OCI-LY3 (cell line): ENCODE data around the gene DOHH.

Source experiments
- H2AFZ ChIP-seq: fragments of 200-600, 300-600 bp; shearing (Covaris generic); 2 replicates; pipeline ENCODE4 v1.6.0; 2014; ENCODE audit warnings: antibody characterized with exemption, low read depth, low read length
- H3K27ac ChIP-seq: fragments of 200-600, 300-600 bp; sonication (generic); 2 replicates; pipeline ENCODE4 v1.5.1; 2014; ENCODE audit warnings: mild to moderate bottlenecking, low read length, moderate library complexity, mixed read lengths
- H3K27me3 ChIP-seq: fragments of 200-600, 300-600 bp; sonication (generic); 2 replicates; pipeline ENCODE4 v1.6.1; 2014; ENCODE audit warnings: low read depth, low read length, mixed read lengths
- H3K36me3 ChIP-seq: fragments of 200-600, 300-600 bp; sonication (generic); replicated peaks from 2 replicates; pipeline ENCODE3; 2014; ENCODE audit warnings: low read depth, low read length, mixed read lengths
- H3K4me1 ChIP-seq: fragments of 300-600, 200-600 bp; sonication (generic); 2 replicates; pipeline ENCODE4 v1.6.1; 2014; ENCODE audit warnings: low read length, mixed read lengths
- H3K4me2 ChIP-seq: fragments of 200-600, 300-600 bp; sonication (generic); 2 replicates; pipeline ENCODE4 v1.6.1; 2014; ENCODE audit warnings: low read length, mixed read lengths
- H3K4me3 ChIP-seq: fragments of 300-600, 200-600 bp; sonication (generic); 2 replicates; pipeline ENCODE4 v1.5.1; 2014; ENCODE audit warnings: antibody characterized with exemption, mild to moderate bottlenecking, low read length, moderate library complexity
- H3K79me2 ChIP-seq: fragments of 300-600, 200-600 bp; shearing (Covaris generic); 2 replicates; pipeline ENCODE4 v1.6.1; 2014; ENCODE audit warnings: mild to moderate bottlenecking, low read length, mixed read lengths
- H3K9ac ChIP-seq: fragments of 300-600, 200-600 bp; shearing (Covaris generic); 2 replicates; pipeline ENCODE4 v1.6.0; 2014; ENCODE audit warnings: mild to moderate bottlenecking, low read length, moderate library complexity
- H3K9me3 ChIP-seq: fragments of 200-600, 300-600 bp; shearing (Covaris generic); 2 replicates; pipeline ENCODE4 v1.6.1; 2014; ENCODE audit warnings: low read length, mixed read lengths; ENCODE audit not compliant: insufficient read depth
- H4K20me1 ChIP-seq: fragments of 200-600, 300-600 bp; sonication (generic); 2 replicates; pipeline ENCODE4 v1.6.1; 2016; ENCODE audit warnings: low read length, mixed read lengths; ENCODE audit not compliant: insufficient read depth
- EZH2phosphoT487 ChIP-seq: fragments of 200-600 bp; shearing (Covaris generic); IDR thresholded peaks from 2 replicates; pipeline ENCODE4 v1.6.1; 2018; ENCODE audit warnings: antibody characterized with exemption, mixed run types, low read depth
- TF ChIP-seq, protein P1 (sequence below): fragments of 200-600, 300-600 bp; sonication (generic); IDR thresholded peaks from 2 replicates; pipeline ENCODE4 v1.5.1; 2014; ENCODE audit warnings: antibody characterized with exemption, low read length, low read depth

DOHH gene

DNA sequence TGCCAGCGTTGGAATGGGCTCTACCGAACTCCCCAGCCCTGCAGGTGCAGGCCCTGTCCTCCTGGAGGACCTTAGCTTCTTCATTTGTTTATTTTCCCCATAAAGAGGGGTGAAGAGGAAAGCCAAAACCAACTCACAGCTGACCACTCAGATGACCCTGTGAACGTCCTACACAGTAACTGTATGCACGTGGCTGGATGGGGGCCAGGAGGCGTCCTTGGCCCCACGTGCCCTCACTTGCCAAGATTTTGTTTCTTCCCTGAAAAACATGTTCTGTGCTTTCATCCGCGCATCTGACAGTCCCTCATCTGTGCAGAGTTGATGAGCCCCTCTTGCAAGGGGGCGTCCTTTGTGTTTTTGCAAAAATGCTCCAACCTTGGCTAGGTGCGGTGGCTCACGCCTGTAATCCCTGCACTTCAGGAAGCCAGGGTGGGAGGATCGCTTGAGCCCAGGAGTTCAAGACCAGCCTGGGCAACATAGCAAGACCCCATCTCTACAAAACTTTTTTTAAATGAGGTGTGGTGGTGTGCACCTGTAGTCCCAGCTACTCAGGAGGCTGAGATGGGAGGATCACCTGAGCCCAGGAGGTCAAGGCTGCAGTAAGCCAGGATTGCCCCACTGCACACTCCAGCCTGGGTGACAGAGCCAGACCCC lies 33.2 kb upstream of the DOHH start:
- Histone ChIP-seq H3K4me1 (no peaks in the 10 kb centered on the region), H3K27me3 (no peaks in the 10 kb centered on the region), H3K27ac (no peak overlapping the region), H3K9ac (no peak overlapping the region), H4K20me1 (peaks cover 8% of the 10 kb centered on the region), H3K79me2 (no peaks in the 10 kb centered on the region), H2AFZ (no peak overlapping the region), H3K9me3 (no peaks in the 10 kb centered on the region), H3K36me3 (peaks cover 41% of the 10 kb centered on the region), H3K4me2 (no peak overlapping the region), H3K4me3 (no peak overlapping the region)
- TF ChIP-seq, protein P1, sequence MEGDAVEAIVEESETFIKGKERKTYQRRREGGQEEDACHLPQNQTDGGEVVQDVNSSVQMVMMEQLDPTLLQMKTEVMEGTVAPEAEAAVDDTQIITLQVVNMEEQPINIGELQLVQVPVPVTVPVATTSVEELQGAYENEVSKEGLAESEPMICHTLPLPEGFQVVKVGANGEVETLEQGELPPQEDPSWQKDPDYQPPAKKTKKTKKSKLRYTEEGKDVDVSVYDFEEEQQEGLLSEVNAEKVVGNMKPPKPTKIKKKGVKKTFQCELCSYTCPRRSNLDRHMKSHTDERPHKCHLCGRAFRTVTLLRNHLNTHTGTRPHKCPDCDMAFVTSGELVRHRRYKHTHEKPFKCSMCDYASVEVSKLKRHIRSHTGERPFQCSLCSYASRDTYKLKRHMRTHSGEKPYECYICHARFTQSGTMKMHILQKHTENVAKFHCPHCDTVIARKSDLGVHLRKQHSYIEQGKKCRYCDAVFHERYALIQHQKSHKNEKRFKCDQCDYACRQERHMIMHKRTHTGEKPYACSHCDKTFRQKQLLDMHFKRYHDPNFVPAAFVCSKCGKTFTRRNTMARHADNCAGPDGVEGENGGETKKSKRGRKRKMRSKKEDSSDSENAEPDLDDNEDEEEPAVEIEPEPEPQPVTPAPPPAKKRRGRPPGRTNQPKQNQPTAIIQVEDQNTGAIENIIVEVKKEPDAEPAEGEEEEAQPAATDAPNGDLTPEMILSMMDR, result no peak
- no peak for TF ChIP-seq EZH2phosphoT487

DNA sequence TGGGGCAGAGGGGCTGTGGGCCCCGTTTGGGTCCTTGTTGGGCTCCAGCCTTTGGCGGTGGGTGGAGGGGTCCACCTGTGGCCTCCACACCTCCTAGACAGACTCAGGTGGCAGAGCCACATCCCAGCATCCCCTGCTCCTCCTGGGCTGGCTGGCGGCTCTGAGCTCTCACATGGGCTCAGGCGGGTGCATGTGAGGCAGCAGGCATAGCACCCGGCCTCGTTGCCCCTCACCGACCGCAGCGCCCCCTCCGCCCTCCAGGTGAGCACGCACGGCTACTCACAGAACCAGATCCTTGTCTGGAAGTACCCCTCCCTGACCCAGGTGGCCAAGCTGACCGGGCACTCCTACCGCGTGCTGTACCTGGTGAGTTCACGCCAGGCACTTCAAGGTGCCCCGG lies 32.6 kb upstream of the DOHH start:
- peaks cover 9% of the 10 kb centered on the region for H4K20me1 ChIP-seq
- no peaks in the 10 kb centered on the region for H3K79me2 ChIP-seq
- no peak overlapping the region for H2AFZ ChIP-seq
- no peak overlapping the region for H3K4me3 ChIP-seq
- no peak for TF ChIP-seq EZH2phosphoT487
- TF ChIP-seq, protein P1, result no peak
- no peak overlapping the region for H3K9ac ChIP-seq
- H3K36me3 ChIP-seq, result peaks cover 41% of the 10 kb centered on the region
- H3K27me3 ChIP-seq, result no peaks in the 10 kb centered on the region
- H3K9me3 ChIP-seq, result no peaks in the 10 kb centered on the region
- H3K4me2 ChIP-seq, result no peak overlapping the region
- no peak overlapping the region for H3K27ac ChIP-seq
- H3K4me1 ChIP-seq, result no peaks in the 10 kb centered on the region

DNA sequence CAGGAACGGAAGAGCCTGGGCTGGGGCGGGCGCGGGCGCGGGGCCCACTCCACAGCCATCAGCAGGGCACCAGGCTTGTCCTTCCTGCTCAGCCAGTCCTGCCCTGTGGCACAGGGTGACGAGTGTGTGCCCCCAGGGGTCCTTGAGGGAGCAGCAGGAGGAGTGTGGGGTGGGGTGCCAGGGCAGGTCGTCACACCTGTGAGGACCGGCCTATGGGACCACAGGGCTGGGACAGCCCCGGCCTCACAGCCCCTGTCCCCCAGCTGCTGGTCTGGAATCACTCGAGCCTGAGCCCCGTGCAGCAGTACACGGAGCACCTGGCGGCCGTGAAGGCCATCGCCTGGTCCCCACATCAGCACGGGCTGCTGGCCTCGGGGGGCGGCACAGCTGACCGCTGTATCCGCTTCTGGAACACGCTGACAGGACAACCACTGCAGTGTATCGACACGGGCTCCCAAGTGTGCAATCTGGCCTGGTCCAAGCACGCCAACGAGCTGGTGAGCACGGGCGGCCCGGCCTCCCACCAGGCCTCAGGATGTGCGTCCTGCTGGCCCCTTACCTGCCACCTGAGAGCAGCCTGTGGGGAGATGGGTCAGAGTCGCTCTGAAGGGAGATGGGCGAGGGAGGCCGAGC lies 31.8 kb upstream of the DOHH start:
- Histone ChIP-seq H3K4me2 (no peak overlapping the region), H2AFZ (no peak overlapping the region), H3K9ac (no peak overlapping the region), H3K79me2 (no peaks in the 10 kb centered on the region), H3K4me3 (no peak overlapping the region), H4K20me1 (peaks cover 9% of the 10 kb centered on the region), H3K27me3 (no peaks in the 10 kb centered on the region), H3K36me3 (peaks cover 46% of the 10 kb centered on the region), H3K4me1 (no peaks in the 10 kb centered on the region), H3K27ac (no peak overlapping the region), H3K9me3 (no peaks in the 10 kb centered on the region)
- TF ChIP-seq, protein P1, result no peak
- no peak for TF ChIP-seq EZH2phosphoT487

DNA sequence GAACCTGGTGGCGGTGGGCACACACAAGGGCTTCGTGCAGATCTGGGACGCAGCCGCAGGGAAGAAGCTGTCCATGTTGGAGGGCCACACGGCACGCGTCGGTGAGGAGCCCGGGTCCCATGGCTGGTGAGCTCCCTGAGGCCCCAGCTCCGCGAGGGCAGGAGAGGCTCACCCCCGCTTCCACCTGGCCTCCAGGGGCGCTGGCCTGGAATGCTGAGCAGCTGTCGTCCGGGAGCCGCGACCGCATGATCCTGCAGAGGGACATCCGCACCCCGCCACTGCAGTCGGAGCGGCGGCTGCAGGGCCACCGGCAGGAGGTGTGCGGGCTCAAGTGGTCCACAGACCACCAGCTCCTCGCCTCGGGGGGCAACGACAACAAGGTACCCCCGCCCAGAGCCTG lies 31.2 kb upstream of the DOHH start:
- H2AFZ ChIP-seq, result no peak overlapping the region
- H3K79me2 ChIP-seq, result no peaks in the 10 kb centered on the region
- TF ChIP-seq EZH2phosphoT487, result no peak
- TF ChIP-seq, protein P1, result no peak
- no peaks in the 10 kb centered on the region for H3K27me3 ChIP-seq
- peaks cover 9% of the 10 kb centered on the region; the same call in 1 of the 2 replicates for H4K20me1 ChIP-seq
- no peak overlapping the region for H3K4me2 ChIP-seq
- H3K36me3 ChIP-seq, result peaks cover 52% of the 10 kb centered on the region
- no peaks in the 10 kb centered on the region for H3K9me3 ChIP-seq
- H3K27ac ChIP-seq, result no peak overlapping the region
- H3K9ac ChIP-seq, result no peak overlapping the region
- H3K4me3 ChIP-seq, result no peak overlapping the region
- no peaks in the 10 kb centered on the region for H3K4me1 ChIP-seq
